ENCODE measurements around the gene POU2F2. TPM values are rescaled to one million over a fixed set of nuclear protein-coding genes. Genes with fewer than 3 reads are reported as not detected.
A peak's percentile ranks its signal among the peaks of the same experiment; 100 is the strongest.

The POU2F2 gene
- polyA plus RNA-seq, 2 of the 4 experiments (the other 2 are of a cell fraction) = 0.16 to 0.28 TPM

GRCh38 chr19:42075364-42075615, 57.0 kb downstream of the POU2F2 start:
- ATAC-seq (peak; percentile 8 to 17; a peak in 5 of 6 replicates), DNase-seq (ENCODE audit: low read depth in 1 of 2, low spot score in 1 of 2) (no peak), FAIRE-seq (no peak)
- 0 out of 2 replicates have a peak, but pooled peaks have one; percentile 1 for TF ChIP-seq MAZ (IDR thresholded peaks at IDR 0.05; ENCODE audit: borderline replicate concordance, low read depth, low read length)
- peak; percentile 98 for TF ChIP-seq TP53 (CRISPR knock-in tag; IDR thresholded peaks at IDR 0.05)
- peak; percentile 98 for TF ChIP-seq HOXA7 (CRISPR knock-in tag; IDR thresholded peaks at IDR 0.05)
- peak; percentile 93; the same call in 1 of the 2 replicates for TF ChIP-seq RARB (CRISPR knock-in tag; IDR thresholded peaks at IDR 0.05)
- TF ChIP-seq FOSB (CRISPR knock-in tag; IDR thresholded peaks at IDR 0.05) = peak; percentile 97
- TF ChIP-seq, protein P1, sequence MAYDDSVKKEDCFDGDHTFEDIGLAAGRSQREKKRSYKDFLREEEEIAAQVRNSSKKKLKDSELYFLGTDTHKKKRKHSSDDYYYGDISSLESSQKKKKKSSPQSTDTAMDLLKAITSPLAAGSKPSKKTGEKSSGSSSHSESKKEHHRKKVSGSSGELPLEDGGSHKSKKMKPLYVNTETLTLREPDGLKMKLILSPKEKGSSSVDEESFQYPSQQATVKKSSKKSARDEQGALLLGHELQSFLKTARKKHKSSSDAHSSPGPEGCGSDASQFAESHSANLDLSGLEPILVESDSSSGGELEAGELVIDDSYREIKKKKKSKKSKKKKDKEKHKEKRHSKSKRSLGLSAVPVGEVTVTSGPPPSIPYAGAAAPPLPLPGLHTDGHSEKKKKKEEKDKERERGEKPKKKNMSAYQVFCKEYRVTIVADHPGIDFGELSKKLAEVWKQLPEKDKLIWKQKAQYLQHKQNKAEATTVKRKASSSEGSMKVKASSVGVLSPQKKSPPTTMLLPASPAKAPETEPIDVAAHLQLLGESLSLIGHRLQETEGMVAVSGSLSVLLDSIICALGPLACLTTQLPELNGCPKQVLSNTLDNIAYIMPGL (CRISPR knock-in tag; IDR thresholded peaks at IDR 0.05; ENCODE audit: borderline replicate concordance) = peak; percentile 93; the same call in 1 of the 2 replicates
- TF ChIP-seq NR3C1 (IDR thresholded peaks at IDR 0.05) = no peak
- TF ChIP-seq SREBF2 (IDR thresholded peaks at IDR 0.05) = no peak
- peak overlapping the region; percentile 89 to 90 for H3K27ac ChIP-seq
- peaks cover 25% of the 10 kb centered on the region for H3K4me1 ChIP-seq
- ChIA-PET CTCF (interaction anchor here (1.0 kb wide), 1 partner anchor 33 kb away, joined by 4 read pairs; no protein-coding TSS in a partner anchor), POLR2A (no interaction called here)
- H3K4me3 ChIP-seq = peak overlapping the region; percentile 57
- H3K4me2 ChIP-seq = peak overlapping the region; percentile 83
- no peaks in the 10 kb centered on the region for H3K9me3 ChIP-seq
- WGBS (ENCODE audit: missing lambda C conversion rate) = 2% methylated on average over 3 of the region's 3 CpGs

- FAIRE-seq = peak; percentile 54
- peak in 1 of 2 experiments; percentile 18; a peak in 4 of 6 replicates for ATAC-seq
- 67% methylated on average over 27 of the region's 27 CpGs for WGBS (ENCODE audit: missing lambda C conversion rate)
- peak; percentile 68 to 87 for DNase-seq (ENCODE audit: low read depth in 1 of 2, low spot score in 1 of 2)
- Histone ChIP-seq H3K4me3 (peak overlapping the region; percentile 57), H3K4me2 (peak overlapping the region; percentile 83), H3K27ac (peak overlapping the region; percentile 89 to 90), H3K9me3 (no peaks in the 10 kb centered on the region), H3K4me1 (peaks cover 25% of the 10 kb centered on the region)
- TF ChIP-seq HOXB13 (CRISPR knock-in tag; IDR thresholded peaks at IDR 0.05; ENCODE audit: low read depth) (peak; percentile 57; the same call in 1 of the 2 replicates), HOXA7 (CRISPR knock-in tag; IDR thresholded peaks at IDR 0.05) (peak; percentile 62; the same call in 1 of the 2 replicates), EHF (CRISPR knock-in tag; IDR thresholded peaks at IDR 0.05) (peak; percentile 46; the same call in 1 of the 2 replicates), TFCP2L1 (CRISPR knock-in tag; IDR thresholded peaks at IDR 0.05) (0 out of 2 replicates have a peak, but pooled peaks have one; percentile 26), MAZ (IDR thresholded peaks at IDR 0.05; ENCODE audit: borderline replicate concordance, low read depth, low read length) (peak; percentile 40; the same call in 1 of the 2 replicates), RCOR1 (IDR thresholded peaks at IDR 0.05; ENCODE audit: low read depth, low read length) (no peak), POLR2A (IDR thresholded peaks at IDR 0.05; ENCODE audit: low read length) (peak; percentile 34; the same call in 1 of the 2 replicates), FOSB (CRISPR knock-in tag; IDR thresholded peaks at IDR 0.05) (peak; percentile 55; the same call in 1 of the 2 replicates), ZNF302 (CRISPR knock-in tag; IDR thresholded peaks at IDR 0.05) (no peak)
- ChIA-PET CTCF (interaction anchor here (1.0 to 1.8 kb wide), 3 partner anchors 10 to 47 kb away, joined by 4 to 5 read pairs (median 4); no protein-coding TSS in a partner anchor), POLR2A (no interaction called here)
Measured at GRCh38 chr19:42074513-42075363, 57.5 kb downstream of the POU2F2 start.

DNA sequence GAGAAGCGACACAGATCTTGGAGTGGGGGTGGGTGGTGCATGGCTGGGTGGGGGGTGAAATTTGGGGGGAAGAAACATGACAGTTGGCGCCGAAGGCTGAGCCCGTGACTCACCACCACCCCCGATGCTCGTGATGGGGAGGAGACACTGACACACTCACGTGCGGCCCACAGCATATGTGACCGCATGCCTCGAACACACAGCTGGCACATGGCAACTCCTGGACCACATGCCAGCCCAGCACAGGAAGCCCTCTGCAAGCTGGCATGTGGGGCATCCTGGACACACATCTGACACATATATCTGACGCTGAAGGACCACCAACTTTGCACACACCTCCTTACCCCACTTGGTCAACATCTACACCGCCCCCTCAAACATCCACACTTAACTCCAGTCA, 61.0 kb downstream of the POU2F2 start:
- Histone ChIP-seq H3K9me3 (no peaks in the 10 kb centered on the region), H3K27ac (no peak overlapping the region), H3K4me1 (peaks cover 7% of the 10 kb centered on the region; the same call in 2 of the 3 replicates), H3K4me3 (no peak overlapping the region), H3K4me2 (no peak overlapping the region)
- ATAC-seq = no peak
- FAIRE-seq = no peak
- TF ChIP-seq KDM5A (IDR thresholded peaks at IDR 0.05) = no peak
- no peak for TF ChIP-seq HEYL (CRISPR knock-in tag; IDR thresholded peaks at IDR 0.05)
- TF ChIP-seq, protein P2, sequence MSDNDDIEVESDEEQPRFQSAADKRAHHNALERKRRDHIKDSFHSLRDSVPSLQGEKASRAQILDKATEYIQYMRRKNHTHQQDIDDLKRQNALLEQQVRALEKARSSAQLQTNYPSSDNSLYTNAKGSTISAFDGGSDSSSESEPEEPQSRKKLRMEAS (IDR thresholded peaks at IDR 0.05) = peak; percentile 59; the same call in 1 of the 2 replicates
- ChIA-PET CTCF (interaction anchor here (0.5 to 1.6 kb wide), 8 partner anchors 10 to 366 kb away, joined by 3 to 15 read pairs (median 4); no protein-coding TSS in a partner anchor), POLR2A (no interaction called here)
- 83% methylated on average over 12 of the region's 12 CpGs for WGBS (ENCODE audit: missing lambda C conversion rate)
- DNase-seq (ENCODE audit: low read depth in 1 of 2, low spot score in 1 of 2) = no peak
